Measurements from ENCODE around the gene COMMD1.
"Not testable (repeated sequence)": the region's sequence is repeated elsewhere in the genome, so short reads cannot be mapped to it uniquely, and the experiment has no call there.

The COMMD1 gene

DNA sequence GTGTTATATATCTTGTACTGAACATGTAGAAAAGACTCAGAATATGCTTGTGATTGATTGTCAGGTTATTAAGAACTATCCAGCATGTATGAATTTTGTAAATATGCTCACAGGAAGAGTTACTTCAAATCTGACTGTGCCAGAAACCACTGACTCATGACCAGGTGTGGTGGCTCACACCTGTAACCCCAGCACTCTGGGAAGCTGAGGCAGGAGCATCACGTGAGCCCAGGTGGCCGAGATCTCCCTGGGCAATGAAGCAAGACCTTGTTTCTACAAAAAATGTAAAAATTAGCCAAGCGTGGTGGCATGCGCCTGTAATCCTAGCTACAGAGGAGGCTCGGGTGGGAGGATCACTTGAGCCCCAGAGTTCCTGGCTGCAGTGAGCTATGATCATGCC lies 126.6 kb downstream of the COMMD1 start:
- no peak for DNase-seq

DNA sequence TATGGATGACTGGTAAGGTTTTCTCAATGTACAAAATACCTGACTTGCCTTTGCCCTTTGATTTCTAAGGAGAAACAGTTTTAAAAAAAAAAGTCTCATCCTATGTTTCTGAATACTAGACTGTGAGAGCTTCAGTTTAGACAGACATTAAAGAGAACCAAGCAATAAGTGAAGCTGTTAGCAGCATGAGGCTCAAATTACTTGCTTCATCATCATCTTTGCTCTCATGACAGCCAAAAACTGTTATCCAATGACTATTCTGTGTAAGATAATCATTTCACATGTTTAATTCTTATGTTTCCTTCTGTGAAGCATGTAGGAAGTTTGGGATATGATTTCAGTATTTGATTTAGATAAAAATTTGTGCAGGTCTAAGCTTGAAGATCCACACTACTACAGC lies 129.2 kb downstream of the COMMD1 start:
- no peak for DNase-seq

DNA sequence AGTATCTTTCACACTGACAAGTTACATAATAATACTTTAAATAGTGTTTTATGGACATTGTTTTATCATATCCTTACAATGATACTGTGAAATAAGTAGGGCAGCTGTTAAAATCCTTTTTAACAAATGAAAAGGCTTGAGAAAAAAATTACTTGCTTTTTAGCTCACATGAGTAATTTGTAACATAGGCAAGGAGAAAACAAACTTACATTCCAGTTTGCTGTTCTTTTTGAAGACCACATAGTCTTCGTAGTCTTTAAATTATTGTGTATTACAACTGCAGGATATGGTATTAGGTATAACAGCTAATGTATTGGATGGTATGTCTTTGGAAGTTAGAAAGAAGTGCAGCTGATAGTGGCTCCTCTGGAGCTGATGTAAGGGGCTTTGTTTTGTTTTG lies 130.8 kb downstream of the COMMD1 start:
- no peak for DNase-seq

DNA sequence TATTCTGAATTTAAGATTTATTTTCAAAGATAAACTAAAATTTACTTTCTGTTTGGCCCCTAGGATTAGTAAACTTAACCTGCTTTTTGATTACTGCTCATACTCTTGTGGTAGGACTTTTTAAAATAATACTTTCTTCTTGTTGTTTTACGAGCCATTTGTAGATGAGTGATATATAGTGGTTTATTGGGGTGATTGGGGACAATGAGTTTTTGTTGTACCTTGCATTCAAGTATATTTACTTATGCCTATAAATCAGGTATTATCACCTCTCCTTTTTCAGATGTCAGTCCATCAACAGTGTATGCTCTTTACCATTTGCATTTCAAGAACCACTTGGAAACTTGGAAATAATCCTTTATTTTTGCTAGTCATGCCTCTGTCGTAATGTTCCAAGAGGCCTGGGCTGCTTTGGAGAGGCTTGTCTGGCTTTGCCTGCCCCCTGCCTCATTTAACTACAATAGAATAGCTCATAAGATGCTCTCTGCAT lies 131.3 kb downstream of the COMMD1 start:
- no peak for DNase-seq

DNA sequence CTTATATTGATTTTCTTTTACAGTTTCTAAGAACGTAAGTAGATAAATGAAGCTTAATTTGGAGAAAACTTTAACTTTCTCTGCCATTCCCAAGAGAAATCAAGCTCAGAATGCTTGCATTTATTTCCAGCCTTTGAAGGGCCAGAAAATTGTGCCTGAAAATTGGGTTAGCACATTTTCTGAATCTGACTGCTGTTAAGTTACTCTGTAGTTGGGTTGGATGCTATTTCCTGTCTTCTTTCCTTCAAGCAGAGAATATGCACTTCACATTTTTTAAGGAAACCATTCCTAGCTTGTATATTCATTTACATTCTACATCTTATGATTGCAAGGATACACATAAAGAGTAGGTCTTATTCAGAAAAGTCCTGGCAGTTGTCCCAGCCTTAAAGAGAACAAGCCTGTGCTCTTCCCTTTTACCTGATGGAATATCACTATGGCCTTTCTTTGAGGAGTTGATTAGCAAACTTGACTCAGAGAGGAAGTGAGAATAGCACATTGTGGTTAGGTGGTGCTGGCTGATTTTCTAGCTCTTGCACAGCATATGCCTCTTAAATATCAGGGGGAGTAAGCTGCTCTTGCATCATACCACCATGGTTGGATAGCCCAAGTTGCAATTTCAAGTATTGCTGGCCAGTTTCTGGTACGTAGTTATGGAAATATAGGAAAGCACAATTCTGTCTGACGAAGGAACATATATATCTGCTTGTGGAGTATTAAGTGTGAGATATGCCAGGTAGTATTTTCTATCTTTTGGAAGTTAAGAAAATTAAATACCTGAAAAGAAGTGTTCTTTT lies 133.7 kb downstream of the COMMD1 start:
- DNase-seq = no peak

DNA sequence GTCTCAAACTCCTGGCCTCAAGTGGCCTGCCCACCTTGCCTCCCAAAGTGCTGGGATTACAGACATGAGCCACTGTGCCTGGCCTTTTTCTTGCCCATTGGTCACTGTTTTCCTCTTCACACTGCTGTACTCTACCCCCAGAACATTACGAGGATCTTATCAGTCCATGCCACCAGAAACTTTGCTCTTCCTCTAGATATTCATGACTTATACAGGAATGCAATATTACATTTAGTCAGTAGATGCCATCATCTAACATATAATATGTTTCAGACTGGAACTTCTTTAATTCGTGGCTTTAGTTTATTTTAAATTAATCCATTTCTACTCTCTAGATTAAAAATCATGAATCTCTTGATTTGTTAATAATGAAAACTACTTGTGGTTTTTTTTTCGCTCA lies 135.5 kb downstream of the COMMD1 start:
- no peak for DNase-seq

DNA sequence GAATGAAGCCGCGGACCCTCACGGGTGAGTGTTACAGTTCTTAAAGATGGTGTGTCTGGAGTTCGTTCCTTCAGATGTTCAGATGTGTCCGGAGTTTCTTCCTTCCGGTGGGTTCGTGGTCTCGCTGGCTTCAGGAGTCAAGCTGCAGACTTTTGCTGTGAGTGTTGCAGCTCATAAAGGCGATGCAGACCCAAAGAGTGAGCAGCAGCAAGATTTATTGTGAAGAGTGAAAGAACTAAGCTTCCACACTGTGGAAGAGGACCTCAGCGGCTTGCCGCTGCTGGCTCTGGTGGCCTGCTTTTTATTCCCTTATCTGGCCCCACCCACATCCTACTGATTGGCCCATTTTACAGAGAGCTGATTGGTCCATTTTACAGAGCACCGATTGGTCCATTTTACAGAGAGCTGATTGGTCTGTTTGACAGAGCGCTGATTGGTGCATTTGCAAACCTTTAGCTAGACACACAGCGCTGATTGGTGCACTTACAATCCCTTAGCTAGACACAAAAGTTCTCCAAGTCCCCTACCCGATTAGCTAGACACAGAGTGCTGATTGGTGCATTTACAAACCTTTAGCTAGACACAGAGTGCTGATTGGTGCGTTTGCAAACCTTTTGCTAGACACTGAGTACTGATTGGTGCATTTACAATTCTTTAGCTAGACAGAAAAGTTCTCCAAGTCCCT lies 136.4 kb downstream of the COMMD1 start:
- not testable (repeated sequence) for DNase-seq

DNA sequence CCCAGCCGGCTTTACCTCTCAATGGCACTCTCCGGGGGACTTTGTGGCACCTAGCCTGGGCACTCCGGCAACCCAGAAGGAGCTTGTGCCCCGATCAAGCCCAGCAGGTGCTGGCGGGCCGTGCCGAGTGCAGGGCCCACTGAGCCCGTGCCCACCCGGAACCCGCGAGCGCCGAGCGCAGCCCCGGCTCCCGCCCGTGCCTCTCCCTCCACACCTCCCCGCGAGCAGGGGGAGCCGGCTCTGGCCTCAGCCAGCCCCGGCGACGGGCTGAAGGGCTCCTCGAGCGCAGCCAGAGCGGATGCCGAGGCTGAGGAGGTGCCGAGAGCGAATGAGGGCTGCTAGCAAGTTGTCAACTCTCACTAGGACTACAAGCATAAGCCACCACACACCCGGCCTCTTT lies 136.9 kb downstream of the COMMD1 start:
- DNase-seq = no peak

DNA sequence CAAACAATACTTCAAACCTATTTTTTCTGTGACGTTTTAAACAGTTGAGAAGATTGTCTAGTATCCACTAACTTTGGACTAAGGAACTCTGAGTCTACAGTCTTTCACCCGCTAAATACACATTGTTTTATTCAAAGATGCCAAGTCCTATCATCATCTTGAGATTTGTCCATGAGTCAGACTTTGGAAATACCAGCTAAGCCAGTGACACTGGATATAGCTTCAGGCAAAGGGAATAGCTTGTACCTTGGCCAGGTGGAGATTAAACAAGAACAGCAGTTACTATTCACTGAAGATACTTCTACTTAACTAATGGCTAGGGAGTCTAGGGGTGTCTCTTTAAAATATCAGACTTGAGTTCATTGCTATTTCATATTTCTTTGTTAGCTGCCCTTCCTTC lies 137.5 kb downstream of the COMMD1 start:
- no peak for DNase-seq

DNA sequence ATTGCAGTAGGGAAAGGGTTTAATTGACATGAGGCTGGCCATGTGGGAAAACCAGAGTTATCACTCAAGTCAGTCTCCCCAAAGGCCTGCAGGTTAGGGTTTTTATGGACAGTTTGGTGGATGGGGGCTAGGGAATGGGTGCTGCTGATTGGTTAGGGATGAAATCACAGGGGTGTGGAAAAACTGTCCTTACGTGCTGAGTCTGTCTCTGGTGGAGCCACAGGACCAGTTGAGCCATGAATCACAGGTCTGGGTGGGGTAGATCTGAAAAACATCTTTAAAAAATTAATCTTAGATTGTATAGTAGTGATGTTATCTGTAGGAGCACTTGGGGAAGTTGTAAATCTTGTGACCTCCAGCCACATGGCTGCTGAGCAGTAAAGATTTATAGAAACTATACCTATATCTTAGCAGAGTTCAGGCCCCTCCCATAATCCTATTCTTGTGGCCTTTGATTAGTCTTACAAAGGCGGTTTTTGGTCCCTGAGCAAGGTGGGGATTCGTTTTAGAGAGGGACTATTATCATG lies 139.6 kb downstream of the COMMD1 start:
- DNase-seq = no peak

DNA sequence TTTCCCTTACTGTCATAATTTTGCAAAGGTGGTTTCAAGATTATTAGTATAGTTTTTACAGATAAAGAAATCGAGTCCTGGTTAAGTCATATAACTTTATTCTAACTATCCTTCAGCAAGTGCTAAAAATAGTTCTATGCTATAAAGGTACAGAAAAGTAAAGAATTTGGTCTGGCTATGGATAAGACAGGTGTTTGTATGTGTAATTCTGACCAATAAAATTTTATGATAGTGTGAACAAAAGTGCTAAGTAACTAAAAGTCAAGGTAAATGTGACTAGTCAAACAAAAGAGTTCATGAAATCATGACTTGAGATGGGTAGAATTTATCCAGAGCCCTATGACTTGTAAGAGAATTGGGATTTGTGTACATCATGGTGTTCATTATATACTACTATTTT lies 140.7 kb downstream of the COMMD1 start:
- no peak for DNase-seq

DNA sequence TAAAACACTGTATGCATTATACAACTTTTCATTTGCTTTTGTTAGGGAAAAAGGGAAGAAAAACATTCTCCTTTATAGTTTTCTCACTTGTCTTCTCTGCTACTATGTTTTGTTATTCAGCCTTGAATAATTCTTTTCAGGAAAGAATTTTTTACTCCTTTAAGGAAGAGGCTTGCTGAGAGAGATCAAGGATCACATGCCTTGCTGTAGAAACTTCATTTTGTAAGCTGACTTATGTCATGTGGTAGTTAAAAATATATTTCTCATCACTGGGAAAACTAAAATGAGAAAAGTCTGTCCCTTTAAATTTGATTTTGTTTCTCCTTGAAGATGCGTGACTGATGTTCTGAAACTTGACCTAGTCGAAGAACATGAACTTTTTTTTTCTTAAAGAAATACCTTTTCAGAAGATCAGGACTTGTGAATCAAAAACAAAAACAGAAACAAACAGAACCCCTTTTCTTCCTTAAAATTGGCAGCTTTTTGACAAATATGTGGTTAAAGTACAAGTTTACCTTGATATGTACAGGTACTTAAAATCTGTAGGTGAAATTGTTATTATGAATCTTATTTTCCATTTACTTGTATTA lies 145.1 kb downstream of the COMMD1 start:
- no peak for DNase-seq

DNA sequence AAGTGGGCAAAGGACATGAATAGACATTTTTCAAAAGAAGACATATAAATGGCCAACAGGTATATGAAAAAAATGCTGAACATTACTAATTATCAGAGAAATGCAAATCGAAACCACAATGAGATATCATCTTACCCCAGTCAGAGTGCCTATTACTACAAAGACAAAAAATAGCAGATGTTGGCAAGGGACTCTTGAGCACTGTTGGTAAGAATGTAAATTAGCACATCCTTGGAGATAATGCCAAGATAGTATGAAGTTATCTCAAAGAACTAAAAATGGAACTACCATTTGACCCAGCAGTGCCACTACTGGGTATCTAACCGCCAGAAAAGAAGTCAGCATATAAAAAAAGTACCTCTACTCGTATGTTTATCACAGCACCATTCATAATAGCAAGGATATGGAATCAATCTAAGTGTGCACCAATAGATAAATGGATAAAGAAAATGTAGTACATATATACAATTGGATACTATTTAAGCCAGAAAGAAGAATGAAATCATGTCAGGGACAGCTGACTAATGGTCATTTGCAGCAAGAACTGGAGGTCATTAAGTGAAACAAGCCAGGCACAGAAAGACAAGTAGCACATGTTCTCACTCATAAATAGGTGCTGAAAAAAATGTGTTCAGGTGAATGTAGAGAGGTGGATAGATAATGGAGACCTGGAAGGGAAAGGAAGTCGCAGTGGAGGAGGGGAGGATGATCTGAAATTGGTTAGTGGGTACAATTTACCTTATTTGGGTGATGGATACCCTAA lies 148.7 kb downstream of the COMMD1 start:
- DNase-seq = no peak

DNA sequence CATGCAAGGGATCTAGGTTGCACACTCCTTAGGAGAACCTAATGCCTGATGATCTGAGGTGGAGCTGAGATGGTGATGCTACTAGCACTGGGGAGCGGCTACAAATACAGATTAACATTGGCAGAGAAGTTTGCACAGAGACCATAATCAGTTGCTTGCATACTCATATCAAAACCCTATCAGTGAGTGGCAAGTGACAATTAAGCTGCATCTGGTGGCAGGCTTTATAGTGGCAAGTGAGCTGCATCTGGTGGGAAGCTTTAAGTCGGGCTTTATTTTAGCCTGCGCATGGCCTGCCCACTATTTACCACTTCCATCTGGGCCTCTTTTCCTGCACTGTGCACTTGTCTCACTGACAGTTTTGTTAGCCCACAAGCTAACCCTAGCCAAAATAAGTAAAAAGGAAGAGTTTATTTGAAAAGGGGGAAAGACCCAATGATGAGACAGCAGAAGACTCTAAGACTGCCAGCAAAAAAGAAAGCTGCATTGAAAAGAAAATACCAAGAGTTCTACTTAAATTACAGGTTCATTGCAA lies 149.5 kb downstream of the COMMD1 start:
- no peak for DNase-seq

DNA sequence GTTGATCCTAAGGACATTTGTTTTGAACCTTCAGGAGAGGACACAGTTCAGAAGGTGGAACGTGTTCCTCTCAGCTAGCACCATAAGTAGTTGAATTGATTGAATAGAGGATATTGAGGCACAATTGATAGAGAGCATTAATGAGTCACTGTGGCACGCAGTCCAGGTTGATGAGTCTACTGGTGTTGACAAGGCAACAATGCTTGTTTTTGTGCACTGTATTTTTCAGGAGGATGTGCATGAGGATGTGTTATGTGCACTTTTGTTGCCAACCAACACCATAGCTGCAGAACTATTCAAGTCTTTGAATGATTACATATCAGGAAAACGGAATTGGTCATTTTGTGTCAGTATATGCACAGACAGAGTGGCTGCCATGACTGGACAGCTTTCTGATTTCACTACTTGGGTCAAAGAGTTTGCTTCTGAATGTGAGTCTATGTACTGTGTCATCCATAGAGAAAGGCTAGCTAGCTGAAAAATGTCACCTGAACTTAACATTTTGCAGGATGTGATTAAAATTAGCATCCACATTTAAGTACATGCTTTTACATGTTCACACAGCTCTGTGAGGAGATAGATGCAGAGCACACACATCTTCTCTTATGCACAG lies 150.4 kb downstream of the COMMD1 start:
- no peak for DNase-seq

DNA sequence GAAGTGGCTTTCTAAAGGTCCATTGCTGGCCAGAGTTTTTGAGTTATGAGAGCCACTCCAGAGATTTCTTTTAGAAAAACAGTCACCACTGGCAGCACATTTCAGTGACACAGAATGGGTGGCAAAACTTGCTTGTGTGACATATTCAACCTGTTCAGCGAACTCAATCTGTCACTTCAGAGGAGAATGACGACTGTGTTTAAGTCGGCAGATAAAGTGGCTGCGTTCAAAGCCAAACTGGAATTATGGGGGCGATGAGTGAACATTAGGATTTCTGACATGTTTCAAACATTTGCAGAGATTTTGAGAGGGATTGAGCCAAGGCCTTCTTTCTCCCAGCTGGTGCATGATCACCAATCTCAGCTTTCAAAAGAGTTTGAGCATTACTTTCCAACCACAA lies 150.9 kb downstream of the COMMD1 start:
- no peak for DNase-seq

DNA sequence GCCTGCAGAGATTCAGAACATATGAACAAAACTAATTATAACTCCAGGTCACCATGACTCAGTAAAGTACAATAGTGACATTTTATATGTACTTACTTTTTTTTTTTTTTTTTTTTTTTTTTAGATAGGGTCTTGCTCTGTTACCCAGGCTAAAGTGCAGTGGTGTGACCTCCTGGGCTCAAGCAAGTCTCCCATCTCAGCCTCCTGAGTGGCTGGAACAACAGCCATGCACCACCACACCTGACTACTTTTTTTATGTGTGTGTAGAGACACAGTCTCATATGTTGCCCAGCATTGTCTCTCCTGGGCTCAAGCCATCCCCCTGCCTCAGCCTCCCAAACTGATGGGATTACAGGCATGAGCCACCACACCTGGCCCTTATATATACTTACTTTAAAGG lies 159.8 kb downstream of the COMMD1 start:
- no peak for DNase-seq

DNA sequence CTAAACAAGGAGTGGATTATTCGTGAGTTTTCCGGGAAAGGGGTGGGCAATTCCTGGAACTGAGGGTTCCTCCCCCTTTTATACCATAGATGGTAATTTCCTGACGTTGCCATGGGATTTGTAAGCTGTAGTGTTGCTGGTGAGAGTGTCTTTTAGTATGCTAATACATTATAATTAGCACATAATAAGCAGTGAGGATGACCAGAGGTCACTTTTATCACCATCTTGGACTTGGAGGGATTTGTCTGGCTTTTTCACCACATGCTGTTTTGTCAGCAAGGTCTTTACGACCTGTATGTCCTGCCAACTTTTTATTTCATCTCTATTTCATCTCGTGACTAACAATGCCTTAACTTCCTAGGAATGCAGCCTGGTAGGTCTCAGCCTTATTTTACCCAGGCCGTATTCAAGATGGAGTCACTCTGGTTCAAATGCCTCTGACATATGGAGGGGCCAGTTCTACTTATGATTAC lies 165.7 kb downstream of the COMMD1 start:
- no peak for DNase-seq

DNA sequence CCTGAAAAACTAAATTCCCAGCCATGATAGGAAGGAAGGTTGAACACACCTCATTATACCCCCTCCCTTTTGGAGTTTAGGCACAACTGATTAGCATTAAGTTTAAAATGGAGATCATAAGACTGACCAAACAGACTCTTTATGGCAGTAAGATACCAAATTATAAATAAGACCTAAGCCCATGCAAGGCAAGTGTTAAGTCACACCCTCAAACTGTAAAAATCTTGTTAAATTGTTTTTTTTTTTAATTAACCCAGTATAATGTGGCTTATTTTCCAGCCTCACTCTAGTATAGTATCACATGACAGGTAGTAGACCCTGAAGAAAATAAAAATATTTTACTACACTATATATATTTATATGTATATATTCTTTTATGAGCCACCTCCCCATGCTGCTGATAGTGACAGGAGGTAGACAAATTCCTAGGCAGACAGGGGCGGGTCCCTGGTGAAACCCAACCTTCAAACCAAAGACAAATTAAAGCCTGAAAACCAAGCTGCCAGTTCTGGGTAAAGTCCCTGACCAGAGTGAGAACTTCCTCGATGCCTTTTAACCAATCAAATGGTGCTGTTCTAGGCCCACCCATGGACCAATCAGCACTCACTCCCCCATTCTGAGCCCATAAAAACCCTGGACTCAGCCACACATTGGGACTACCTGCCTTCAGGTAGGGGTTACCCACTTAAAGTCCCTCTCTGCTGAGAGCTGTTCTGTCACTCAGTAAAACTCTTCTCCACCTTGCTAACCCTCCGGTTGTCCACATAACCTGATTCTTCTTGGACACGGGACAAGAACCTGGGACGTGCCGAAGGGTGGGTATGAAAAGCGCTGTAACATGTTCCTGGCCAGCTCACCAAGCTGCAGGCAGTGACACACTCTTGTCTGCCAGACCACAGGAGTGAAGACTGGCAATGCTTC lies 166.5 kb downstream of the COMMD1 start:
- DNase-seq = no peak

DNA sequence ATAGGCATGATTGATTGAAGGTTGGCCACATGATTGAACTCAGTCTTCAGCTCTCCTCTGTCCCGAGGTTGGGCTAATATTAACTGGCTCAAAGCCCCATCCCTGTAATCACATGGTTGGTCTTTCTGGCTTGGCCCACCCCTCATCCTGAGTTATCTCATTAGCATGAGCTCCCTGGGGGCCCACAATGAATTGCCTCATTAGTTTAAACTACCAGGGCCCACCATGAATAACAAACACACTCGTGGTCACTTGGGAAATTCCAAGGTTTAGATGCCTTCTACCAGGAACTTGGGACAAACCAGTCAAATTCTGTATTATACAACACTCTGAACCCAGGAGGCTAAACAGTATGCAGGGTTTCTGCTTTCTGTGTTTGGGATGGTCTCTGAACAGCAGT lies 168.8 kb downstream of the COMMD1 start:
- DNase-seq = no peak

Measured in NCI-H1436 (cell line).